Measurements from ENCODE around the gene GHR.

- TF ChIP-seq YY1 (tag by site-specific recombination; IDR thresholded peaks at IDR 0.05) (no peak), CTCF (tag by site-specific recombination; IDR thresholded peaks at IDR 0.05) (no peak), ZBTB26 (tag by site-specific recombination; optimal IDR thresholded peaks at IDR 0.05) (no peak)
Observed at GRCh38 chr5:42605490-42605889, 182.3 kb downstream of the GHR start.
